Measurements from ENCODE around the gene NEO1.

Gene NEO1

DNA sequence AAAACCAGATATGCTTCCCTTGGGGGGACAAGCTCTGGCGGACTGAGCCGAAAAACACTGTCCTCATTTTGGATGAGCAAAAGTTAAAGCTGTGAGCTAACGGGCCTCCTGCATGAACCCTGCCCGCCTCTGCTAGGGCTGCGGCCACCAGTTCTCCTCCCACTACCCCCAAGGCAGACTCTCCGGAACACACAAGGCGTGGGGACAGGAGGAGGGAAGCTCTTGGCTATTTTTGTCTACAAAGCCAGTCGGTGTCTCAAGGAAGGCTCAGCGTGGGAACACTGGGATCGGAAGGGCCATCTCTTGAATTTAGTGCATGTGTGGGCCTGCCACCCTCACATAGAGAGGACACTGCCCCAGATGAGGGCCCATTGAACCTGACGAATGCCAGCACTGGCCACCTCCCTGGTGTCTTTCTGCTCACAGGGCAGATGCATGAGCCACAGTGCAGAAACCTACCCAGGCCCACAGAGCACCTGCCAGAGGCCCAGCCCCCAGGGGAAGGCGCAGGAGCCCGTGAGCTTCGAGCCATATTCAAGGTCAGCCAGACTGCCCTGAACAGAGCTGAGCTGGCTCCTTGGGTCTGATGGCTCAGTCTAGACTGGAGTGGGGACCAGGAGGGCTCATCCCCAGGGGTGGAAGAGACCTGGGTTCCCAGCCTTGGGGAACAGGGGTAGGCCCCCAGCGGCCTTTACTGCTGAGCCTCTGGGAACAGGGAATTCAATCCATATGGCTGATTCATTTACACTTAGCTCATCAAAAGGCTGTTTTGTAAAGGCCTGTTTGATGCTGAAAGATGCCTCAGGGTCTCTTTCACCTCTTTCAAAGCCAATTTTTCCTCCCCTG is 278.2 kb downstream of the NEO1 start:
- TF ChIP-seq, protein P1, sequence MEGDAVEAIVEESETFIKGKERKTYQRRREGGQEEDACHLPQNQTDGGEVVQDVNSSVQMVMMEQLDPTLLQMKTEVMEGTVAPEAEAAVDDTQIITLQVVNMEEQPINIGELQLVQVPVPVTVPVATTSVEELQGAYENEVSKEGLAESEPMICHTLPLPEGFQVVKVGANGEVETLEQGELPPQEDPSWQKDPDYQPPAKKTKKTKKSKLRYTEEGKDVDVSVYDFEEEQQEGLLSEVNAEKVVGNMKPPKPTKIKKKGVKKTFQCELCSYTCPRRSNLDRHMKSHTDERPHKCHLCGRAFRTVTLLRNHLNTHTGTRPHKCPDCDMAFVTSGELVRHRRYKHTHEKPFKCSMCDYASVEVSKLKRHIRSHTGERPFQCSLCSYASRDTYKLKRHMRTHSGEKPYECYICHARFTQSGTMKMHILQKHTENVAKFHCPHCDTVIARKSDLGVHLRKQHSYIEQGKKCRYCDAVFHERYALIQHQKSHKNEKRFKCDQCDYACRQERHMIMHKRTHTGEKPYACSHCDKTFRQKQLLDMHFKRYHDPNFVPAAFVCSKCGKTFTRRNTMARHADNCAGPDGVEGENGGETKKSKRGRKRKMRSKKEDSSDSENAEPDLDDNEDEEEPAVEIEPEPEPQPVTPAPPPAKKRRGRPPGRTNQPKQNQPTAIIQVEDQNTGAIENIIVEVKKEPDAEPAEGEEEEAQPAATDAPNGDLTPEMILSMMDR (IDR thresholded peaks at IDR 0.05) = no peak

DNA sequence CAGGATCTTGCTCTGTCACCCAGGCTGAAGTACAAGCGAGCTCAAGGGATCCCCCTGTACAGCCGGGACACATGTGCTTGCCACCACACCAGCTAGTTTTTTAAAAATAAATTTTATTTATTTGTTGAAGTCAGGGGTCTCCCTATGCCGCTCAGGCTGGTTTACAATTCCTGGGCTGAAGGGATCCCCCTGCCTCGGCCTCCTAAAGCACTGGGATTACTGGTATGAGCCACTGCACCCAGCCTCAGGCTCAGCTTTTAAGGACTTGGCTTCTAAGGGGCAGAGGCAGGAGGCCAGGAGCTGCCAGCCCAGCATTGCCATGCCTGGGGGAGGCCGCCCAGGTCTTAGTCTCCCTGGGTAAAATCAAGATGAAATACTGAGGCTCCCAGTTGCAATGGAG is 279.2 kb downstream of the NEO1 start:
- TF ChIP-seq, protein P1 (IDR thresholded peaks at IDR 0.05) = no peak

DNA sequence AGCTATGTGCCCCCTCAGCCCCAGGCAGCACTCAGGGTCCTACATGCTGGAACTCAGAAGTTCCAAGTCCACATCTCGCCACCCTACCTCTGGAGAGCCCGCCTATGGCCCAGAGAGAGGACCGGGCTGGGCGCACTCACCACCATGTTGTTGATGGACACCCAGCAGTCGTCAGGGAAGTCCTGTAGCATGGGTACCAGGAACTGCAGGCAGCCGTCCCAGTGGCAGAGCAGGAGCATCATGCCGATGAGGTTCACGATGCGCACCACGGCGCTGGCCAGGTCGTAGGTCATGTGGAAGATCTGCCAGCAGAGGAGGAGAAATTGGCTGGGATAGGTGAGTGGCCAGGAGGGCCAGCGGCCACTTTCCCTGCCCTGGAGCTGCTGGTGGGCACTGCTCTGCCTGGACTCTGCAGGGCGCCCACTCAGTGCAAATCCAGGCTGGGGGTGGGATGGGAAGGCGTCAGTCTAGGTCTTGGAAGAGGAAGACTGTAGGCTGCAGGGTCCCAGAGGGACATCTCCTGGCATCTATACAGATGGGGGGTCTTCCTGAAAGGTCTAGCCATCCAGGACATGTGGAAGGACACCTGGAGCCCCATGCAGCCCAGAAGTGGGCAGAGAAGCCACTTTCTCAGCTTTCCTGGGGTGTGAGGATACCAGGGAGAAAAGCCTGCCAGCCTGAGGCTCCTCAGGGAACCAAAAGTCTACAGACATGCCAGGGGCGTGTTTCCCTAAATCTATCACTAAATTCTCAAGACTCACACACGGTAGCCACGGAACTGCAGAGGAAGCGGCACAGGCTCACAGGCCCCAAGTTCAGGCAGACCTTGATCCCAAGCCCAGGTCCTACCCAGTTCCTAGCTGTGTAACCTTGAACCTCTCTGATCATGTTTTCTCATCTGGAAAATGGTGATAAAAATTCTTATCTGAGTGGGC is 280.0 kb downstream of the NEO1 start:
- TF ChIP-seq, protein P1 (IDR thresholded peaks at IDR 0.05) = no peak

DNA sequence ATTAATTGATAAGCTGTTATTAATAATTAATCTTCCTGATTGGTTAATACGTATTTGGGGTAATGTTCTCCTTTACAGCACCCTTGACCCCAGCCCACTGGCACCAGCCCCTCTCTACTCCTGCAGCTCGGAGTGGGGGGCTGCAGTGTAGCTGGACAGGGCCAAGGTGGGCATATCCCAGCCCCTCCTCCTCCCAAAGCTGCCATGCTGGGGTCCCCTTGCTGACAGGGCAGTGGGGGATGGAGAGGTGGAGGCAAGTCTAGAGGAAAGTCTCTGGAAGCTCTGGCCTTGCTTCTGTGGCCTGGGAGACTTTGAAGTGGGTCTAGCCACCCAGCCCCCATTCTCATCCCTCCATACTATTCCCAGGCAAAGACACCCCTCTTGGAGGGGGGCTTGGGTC is 280.7 kb downstream of the NEO1 start:
- TF ChIP-seq, protein P1 (IDR thresholded peaks at IDR 0.05) = no peak

DNA sequence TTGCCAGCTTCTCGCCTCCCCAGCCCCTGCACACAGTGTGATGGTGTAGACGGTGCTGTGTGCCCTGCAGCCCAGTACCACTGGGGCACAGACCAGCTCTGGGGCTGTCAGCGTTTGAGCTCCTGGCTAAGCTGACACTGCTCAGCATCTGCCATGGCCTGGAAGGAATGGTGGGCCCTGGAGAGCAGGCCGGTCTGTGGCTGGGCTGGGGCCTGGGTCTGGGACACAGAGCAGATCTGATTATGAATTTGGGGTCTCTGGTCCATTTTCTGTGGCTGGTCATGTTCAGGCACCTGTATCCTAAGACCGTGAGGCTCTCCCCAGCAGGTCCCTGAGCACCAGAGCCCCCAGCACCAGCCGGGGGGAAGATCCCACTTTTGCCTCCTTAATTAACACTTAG is 281.8 kb downstream of the NEO1 start:
- TF ChIP-seq, protein P1 (IDR thresholded peaks at IDR 0.05) = no peak

DNA sequence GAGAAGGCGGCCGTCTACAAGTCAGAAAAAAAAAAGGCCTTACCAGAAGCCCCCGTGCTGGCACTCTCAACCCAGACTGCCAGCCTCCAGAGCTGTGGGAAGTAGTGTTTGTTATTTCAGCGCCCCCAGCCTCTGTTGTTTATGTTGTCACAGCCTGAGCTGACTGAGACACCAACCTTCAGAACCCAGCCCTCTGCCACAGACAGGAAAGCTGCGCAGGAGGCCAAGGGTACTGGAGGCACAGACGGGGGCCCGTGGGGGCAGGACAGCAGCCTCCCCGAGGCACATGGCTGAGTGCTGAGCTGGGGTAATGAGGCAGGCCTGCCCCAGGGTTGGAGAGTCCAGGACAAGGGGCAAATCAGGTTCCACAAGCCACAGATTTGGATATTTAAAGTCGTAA is 282.8 kb downstream of the NEO1 start:
- TF ChIP-seq, protein P1 (IDR thresholded peaks at IDR 0.05) = no peak

DNA sequence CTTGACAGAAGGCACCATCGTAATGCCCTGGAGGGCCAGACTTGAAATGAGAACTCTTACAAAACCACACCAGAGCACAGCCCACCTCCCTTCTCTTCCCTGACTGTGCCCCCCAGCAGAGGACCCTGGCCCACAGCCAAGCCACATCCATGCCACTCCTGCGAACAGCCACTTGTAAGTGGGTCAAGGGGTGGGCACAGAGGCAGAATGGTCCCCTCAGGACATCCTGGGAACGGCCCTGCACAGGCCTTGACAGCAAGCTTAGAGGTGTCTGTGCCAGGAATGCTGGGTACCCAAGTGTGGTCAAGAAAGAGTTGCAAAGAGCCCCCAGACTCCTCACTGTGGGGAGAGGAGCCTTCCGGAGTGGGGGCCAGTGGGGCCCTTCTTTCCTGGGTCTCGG is 283.2 kb downstream of the NEO1 start:
- TF ChIP-seq, protein P1 (IDR thresholded peaks at IDR 0.05) = no peak
